Sigmoid colon (tissue), 7 donors: Measurements from ENCODE around the gene SNHG17. TPM values are rescaled to one million over a fixed set of nuclear protein-coding genes. Genes with fewer than 3 reads are reported as not detected.

Experiments used
- DNase-seq: peaks from one replicate; pipeline ENCODE4 v3.0.0-alpha.2; 2019
- H3K27ac ChIP-seq, 4 donors: fragments of 200-600 bp; sonication (generic); one replicate each; pipeline ENCODE4 v1.5.1; 2016 to 2019; ENCODE audit warnings: mild to moderate bottlenecking in 1 of 4
- H3K27me3 ChIP-seq, 3 donors: fragments of 200-600 bp; sonication (generic); one replicate each; pipeline ENCODE4 v1.5.1; 2019; ENCODE audit warnings: mild to moderate bottlenecking in 1 of 3
- H3K36me3 ChIP-seq, 4 donors: fragments of 200-600 bp; sonication (generic); one replicate each; pipeline ENCODE4 v1.5.1; 2016 to 2019
- H3K4me1 ChIP-seq, 4 donors: fragments of 200-600 bp; sonication (generic); one replicate each; pipeline ENCODE4 v1.5.1; 2017 to 2019
- H3K4me3 ChIP-seq, 4 donors: fragments of 200-600 bp; sonication (generic); one replicate each; pipeline ENCODE4 v1.5.1; 2017 to 2019; ENCODE audit warnings: mild to moderate bottlenecking in 2 of 4, moderate library complexity in 1 of 4
- H3K9me3 ChIP-seq, 4 donors: fragments of 200-600 bp in 3 of 4; sonication (generic) in 3 of 4; one replicate each; pipeline versions ENCODE4 v1.5.1 to v1.6.1; 2013 to 2019
- CTCF ChIP-seq, 4 experiments: fragments of 450-650 bp in 3 of 4; fragments of 200-600 bp in 1 of 4; IDR thresholded peaks; one replicate each; pipeline ENCODE4 v1.5.1; 2016 to 2019; ENCODE audit warnings: antibody characterized with exemption in 4 of 4, mild to moderate bottlenecking in 3 of 4, moderate library complexity in 2 of 4
- EP300 ChIP-seq, 4 donors: sonication (generic); formaldehyde crosslinking; IDR thresholded peaks; one replicate each; pipeline ENCODE4 v1.6.1; 2017; ENCODE audit warnings: antibody characterized with exemption in 4 of 4
- POLR2A ChIP-seq, 2 donors: fragments of 450-650 bp; IDR thresholded peaks; one replicate each; pipeline ENCODE4 v1.6.1; 2016; ENCODE audit warnings: antibody characterized with exemption in 2 of 2, mild to moderate bottlenecking in 2 of 2, moderate library complexity in 2 of 2
- POLR2AphosphoS5 ChIP-seq, 4 donors: sonication (generic); formaldehyde crosslinking; IDR thresholded peaks; one replicate each; pipeline ENCODE4 v1.6.1; 2017; ENCODE audit warnings: antibody characterized with exemption in 4 of 4
- WGBS, 2 donors: extraction: QIAGEN DNeasy Blood & Tissue Kit; methylation state at CpG; one replicate each; pipeline ENCODE4 v1.1.7; 2013; 5-methylcytosine and 5-hydroxymethylcytosine counted together
- intact Hi-C: fragments of 100-400 bp; cut with DNase I; formaldehyde crosslinking; loops from one replicate; pipeline ENCODE4 v1.15.1; 2023
- polyA plus RNA-seq, 3 donors: library from polyadenylated mRNA; stranded (reverse); fragments of 200-250 nt; gene quantifications; one replicate each; pipeline ENCODE4 v1.2.3, GENCODE V29; 2013
- total RNA-seq, 4 donors: library from RNA; depleted of rRNA; stranded (reverse); fragments of >200 nt; gene quantifications; one replicate each; pipeline ENCODE4 v1.1.0, GENCODE V29; 2016
- donor health status: healthy with polysubstance abuse.
- donor health status: Bipolar disorder and iron deficiency.
- donor health status: healthy.

Gene SNHG17
- total and polyA plus RNA-seq, 7 donors, result 9.0 to 35.6 (median 18.1) TPM

DNA sequence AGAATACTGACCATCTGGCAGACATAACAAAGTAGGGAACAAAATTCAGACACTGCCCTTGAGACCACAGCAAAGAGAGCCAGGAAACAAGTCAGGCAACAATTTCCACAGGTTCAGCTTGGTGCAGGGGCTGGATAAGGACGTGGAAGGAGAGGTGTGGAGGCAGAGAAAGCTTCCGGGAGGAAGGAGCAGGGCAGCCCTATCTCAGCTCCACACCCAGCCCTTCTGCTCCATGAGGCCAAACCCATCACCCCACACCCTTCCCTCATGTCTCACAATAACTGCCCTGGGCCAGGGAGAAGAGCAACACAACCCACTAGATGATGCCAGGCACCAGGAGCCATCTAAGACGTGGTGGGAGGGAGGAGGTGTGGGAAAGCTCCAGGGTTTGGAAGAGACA lies 5.8 kb downstream of the SNHG17 start:
- intact Hi-C loops, result no loop called here
- peaks cover 15 to 95% (median 70%) of the 10 kb centered on the region in 4 donors for H3K36me3 ChIP-seq

DNA sequence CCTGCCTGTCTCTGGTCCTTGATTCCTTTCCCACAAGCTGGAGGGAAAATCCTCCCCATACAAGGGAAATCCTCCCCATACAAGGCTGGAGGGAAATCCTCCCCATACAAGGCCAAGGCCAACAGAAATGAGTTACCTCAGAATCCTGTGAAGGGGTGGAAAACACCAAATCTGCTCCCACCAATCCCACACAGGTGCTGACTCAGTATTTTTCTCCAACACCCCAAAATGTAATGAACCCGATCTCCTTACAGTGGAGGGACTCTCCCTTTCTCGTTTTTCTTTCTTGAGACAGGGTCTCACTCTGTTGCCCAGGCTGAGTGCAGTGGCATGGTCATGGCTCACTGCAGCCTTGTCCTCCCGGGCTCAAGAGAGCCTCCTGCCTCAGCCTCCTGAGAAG lies 6.3 kb downstream of the SNHG17 start:
- Histone ChIP-seq H3K36me3 (peaks cover 15 to 98% (median 72%) of the 10 kb centered on the region in 4 donors), H3K9me3 (no peaks in the 10 kb centered on the region), H3K4me3 (no peak overlapping the region), H3K27me3 (no peaks in the 10 kb centered on the region), H3K27ac (no peak overlapping the region), H3K4me1 (peaks cover 0 to 4% (median 3%) of the 10 kb centered on the region in 4 donors)
- DNase-seq, result no peak
- intact Hi-C loops, result no loop called here
- TF ChIP-seq POLR2AphosphoS5 (IDR thresholded peaks at IDR 0.05) (no peak), EP300 (IDR thresholded peaks at IDR 0.05) (no peak), CTCF (IDR thresholded peaks at IDR 0.05) (no peak), POLR2A (IDR thresholded peaks at IDR 0.05) (no peak)
- WGBS, 2 donors, result 86% methylated on average over 3 of the region's 3 CpGs

More for the DNA sequence above, 5.8 kb downstream of the SNHG17 start:
- 66 to 82% methylated on average over 3 of the region's 3 CpGs for WGBS, 2 donors
- Histone ChIP-seq H3K27me3 (no peaks in the 10 kb centered on the region), H3K4me3 (no peak overlapping the region), H3K9me3 (no peaks in the 10 kb centered on the region), H3K4me1 (peaks cover 0 to 9% (median 8%) of the 10 kb centered on the region in 4 donors), H3K27ac (no peak overlapping the region)
- DNase-seq, result no peak
- no peak for TF ChIP-seq POLR2A (IDR thresholded peaks at IDR 0.05)
- TF ChIP-seq POLR2AphosphoS5 (IDR thresholded peaks at IDR 0.05), result no peak
- no peak for TF ChIP-seq EP300 (IDR thresholded peaks at IDR 0.05)
- no peak for TF ChIP-seq CTCF (IDR thresholded peaks at IDR 0.05)

GRCh38 chr20:38427655-38428023 lies 7.5 kb downstream of the SNHG17 start:
- no peak for DNase-seq
- Histone ChIP-seq H3K27ac (no peak overlapping the region), H3K4me3 (no peak overlapping the region), H3K4me1 (no peaks in the 10 kb centered on the region), H3K27me3 (no peaks in the 10 kb centered on the region), H3K9me3 (no peaks in the 10 kb centered on the region), H3K36me3 (peaks cover 15 to 98% (median 76%) of the 10 kb centered on the region in 4 donors)
- intact Hi-C loops, result no loop called here
- TF ChIP-seq CTCF (IDR thresholded peaks at IDR 0.05) (no peak), POLR2A (IDR thresholded peaks at IDR 0.05) (no peak), EP300 (IDR thresholded peaks at IDR 0.05) (no peak), POLR2AphosphoS5 (IDR thresholded peaks at IDR 0.05) (no peak)
- 80 to 91% methylated on average over 5 of the region's 5 CpGs for WGBS, 2 donors

DNA sequence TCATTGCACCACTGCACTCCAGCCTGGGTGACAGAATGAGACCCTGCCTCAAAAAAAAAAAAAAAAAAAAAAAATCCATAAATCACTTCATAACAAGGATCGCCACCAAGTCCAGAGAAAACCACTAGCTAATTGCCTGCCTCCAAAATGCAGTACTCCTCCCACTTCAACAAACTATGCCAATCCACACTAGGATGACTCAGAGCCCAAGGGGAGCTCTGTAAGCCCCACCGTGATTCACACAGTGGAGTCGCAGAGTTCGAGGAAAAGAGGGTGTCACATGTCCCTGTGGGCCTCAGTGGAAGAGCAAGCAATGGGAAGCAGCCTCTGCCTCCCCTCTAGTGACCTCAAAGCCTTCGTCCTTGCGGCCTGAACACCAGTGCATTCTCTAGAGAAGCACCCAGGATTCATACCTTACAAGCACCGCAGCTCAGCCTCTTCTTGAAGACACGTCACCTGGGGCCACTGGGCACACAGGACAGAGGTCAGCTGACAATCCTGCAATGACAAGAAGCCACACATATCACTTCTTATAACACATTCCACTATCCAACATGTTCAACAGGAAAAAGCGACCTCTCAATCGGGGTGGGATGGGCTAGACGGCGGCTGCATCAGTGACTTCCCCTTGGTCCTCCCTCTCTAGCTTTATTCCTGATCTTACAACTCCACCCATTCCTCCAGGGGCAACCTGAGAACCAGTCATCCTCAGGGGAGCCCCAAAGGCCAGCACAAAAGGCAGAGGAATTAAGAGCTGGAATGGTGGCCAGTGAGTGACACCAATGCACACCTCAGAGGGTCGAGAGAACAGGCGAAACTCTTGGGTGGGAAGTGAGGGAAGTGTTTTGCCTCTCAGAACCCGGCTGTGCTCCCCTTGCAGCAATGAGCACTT lies 8.9 kb downstream of the SNHG17 start:
- Histone ChIP-seq H3K27ac (no peak overlapping the region), H3K36me3 (peaks cover 9 to 98% (median 82%) of the 10 kb centered on the region in 4 donors)
- DNase-seq, result no peak

More for the DNA sequence above, 8.9 kb downstream of the SNHG17 start:
- H3K4me3 ChIP-seq, result no peak overlapping the region
- H3K4me1 ChIP-seq, result no peaks in the 10 kb centered on the region
- whole genome bisulfite sequencing, 2 donors, result 84 to 87% methylated on average over 15 of the region's 15 CpGs
- H3K27me3 ChIP-seq, result no peaks in the 10 kb centered on the region
- intact Hi-C loops, result no loop called here
- TF ChIP-seq POLR2AphosphoS5 (IDR thresholded peaks at IDR 0.05) (no peak), POLR2A (IDR thresholded peaks at IDR 0.05) (no peak), EP300 (IDR thresholded peaks at IDR 0.05) (no peak), CTCF (IDR thresholded peaks at IDR 0.05) (no peak)
- H3K9me3 ChIP-seq, result no peaks in the 10 kb centered on the region
